Caco-2 (cell line): ENCODE results near the gene TUBB3. TPM values are rescaled to one million over a fixed set of nuclear protein-coding genes. Genes with fewer than 3 reads are reported as not detected.

Experiments used
- BruUV-seq: library from RNA; stranded (reverse); fragments of 400-500 nt; replicated peaks from 2 replicates; lab custom pipeline; 2021; lab: Mats Ljungman, UMichigan
- CTCF ChIA-PET: fragments of 300-600 bp; sonication (Branson Sonifier 250); formaldehyde crosslinking; loops from one replicate; lab custom pipeline; 2022; ENCODE audit warnings: antibody characterized with exemption; lab: Charles Lee
- POLR2A ChIA-PET: fragments of 300-600 bp; sonication (Branson Sonifier 250); formaldehyde crosslinking; loops from one replicate; lab custom pipeline; 2022; ENCODE audit warnings: antibody characterized with exemption; lab: Charles Lee
- DNase-seq, 2 experiments: peaks; one replicate each; pipeline versions ENCODE4 v3.0.0 to v3.0.0-alpha.2; 2020 to 2022
- H3K27me3 ChIP-seq: replicated peaks from 2 replicates; pipeline ENCODE4 v1.6.0; 2011; ENCODE audit warnings: low read length; ENCODE audit not compliant: control insufficient read depth, insufficient read depth
- H3K36me3 ChIP-seq: 2 replicates; pipeline ENCODE4 v1.5.1; 2011; ENCODE audit warnings: low read length; ENCODE audit not compliant: control insufficient read depth, insufficient read depth
- H3K4me1 ChIP-seq: fragments of 250-450 bp; sonication (Bioruptor Pico); 2 replicates; pipeline ENCODE4 v1.5.1; 2020; ENCODE audit warnings: mild to moderate bottlenecking
- H3K4me3 ChIP-seq: 2 replicates; pipeline ENCODE4 v1.5.1; 2011; ENCODE audit warnings: low read depth, mild to moderate bottlenecking, control low read depth, low read length
- H3K9me3 ChIP-seq: fragments of 250-450 bp; sonication (Bioruptor Pico); 2 replicates; pipeline ENCODE4 v1.5.1; 2020; ENCODE audit warnings: mild to moderate bottlenecking, moderate library complexity
- H3K27ac Mint-ChIP-seq: one replicate; pipeline ENCODE4 v1.8.0; 2022; ENCODE audit warnings: mixed read lengths; ENCODE audit not compliant: unreplicated experiment
- H3K27me3 Mint-ChIP-seq: one replicate; pipeline ENCODE4 v1.8.0; 2022; ENCODE audit warnings: mixed read lengths; ENCODE audit not compliant: insufficient read depth, unreplicated experiment
- H3K36me3 Mint-ChIP-seq: one replicate; pipeline ENCODE4 v1.8.0; 2022; ENCODE audit warnings: mild to moderate bottlenecking, mixed read lengths; ENCODE audit not compliant: insufficient read depth, unreplicated experiment
- H3K4me1 Mint-ChIP-seq: one replicate; pipeline ENCODE4 v1.8.0; 2022; ENCODE audit warnings: low read depth, mixed read lengths; ENCODE audit not compliant: unreplicated experiment
- H3K4me3 Mint-ChIP-seq: one replicate; pipeline ENCODE4 v1.8.0; 2022; ENCODE audit warnings: mild to moderate bottlenecking, moderate library complexity, mixed read lengths; ENCODE audit not compliant: unreplicated experiment
- H3K9me3 Mint-ChIP-seq: one replicate; pipeline ENCODE4 v1.8.0; 2022; ENCODE audit warnings: mixed read lengths; ENCODE audit not compliant: unreplicated experiment
- intact Hi-C: fragments of 100-400 bp; cut with micrococcal nuclease; formaldehyde crosslinking; loops from one replicate; pipeline ENCODE4 v1.10.0; 2022; ENCODE audit not compliant: unreplicated experiment
- total RNA-seq: library from RNA; stranded (reverse); gene quantifications from 2 replicates; pipeline ENCODE4 v1.2.3, GENCODE V29; 2022
- TF ChIP-seq, protein P1 (sequence below), 2 experiments: fragments of 200-600 bp in 1 of 2; IDR thresholded peaks; 1 replicate in 1 of 2; 2 replicates in 1 of 2; pipeline versions ENCODE4 v1.5.1 to v1.8.0; 2011 to 2022; ENCODE audit warnings: antibody characterized with exemption in 1 of 2, control low read depth in 1 of 2, inconsistent platforms in 1 of 2, low read depth in 1 of 2, low read length in 1 of 2, mild to moderate bottlenecking in 1 of 2, moderate library complexity in 1 of 2; ENCODE audit not compliant: insufficient read depth in 1 of 2, severe bottlenecking in 1 of 2, unreplicated experiment in 1 of 2

TUBB3 gene
- total RNA-seq, 1 experiment from 2014 or later = 31.3 TPM

DNA sequence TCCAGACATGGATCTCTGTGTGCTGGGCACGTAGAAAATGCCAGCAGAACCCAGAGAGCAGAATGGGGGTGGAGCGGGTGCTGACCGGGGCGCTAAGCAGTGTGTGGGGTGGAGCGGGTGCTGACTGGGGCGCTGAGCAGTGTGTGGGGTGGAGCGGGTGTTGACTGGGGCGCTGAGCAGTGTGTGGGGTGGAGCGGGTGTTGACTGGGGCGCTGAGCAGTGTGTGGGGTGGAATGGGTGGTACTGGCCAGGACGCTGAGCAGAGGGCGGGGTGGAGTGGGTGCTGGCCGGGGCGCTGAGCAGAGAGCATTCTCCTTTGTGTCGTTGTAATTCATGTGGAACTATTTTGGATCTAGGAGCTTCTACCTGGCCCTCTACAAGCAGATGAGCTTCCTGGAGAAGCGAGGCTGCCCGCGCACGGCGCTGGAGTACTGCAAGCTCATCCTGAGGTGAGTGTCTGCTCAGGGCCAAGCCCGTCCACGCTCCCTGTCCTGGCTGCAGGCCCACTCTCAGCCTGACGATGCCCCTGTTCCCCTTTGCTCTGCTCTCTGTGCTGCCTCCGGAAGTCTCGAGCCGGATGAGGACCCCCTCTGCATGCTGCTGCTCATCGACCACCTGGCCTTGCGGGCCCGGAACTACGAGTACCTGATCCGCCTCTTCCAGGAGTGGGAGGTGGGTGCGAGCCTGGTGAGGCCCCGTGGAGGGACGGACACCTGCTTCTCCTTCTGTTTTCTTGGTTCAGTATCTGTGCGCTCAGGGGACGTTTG is 24.8 kb upstream of the TUBB3 start:
- Mint-ChIP-seq H3K27me3 (no peaks in the 10 kb centered on the region), H3K36me3 (peaks cover 73% of the 10 kb centered on the region), H3K4me3 (no peak overlapping the region), H3K9me3 (no peaks in the 10 kb centered on the region), H3K4me1 (no peaks in the 10 kb centered on the region), H3K27ac (no peak overlapping the region)
- TF ChIP-seq, protein P1, sequence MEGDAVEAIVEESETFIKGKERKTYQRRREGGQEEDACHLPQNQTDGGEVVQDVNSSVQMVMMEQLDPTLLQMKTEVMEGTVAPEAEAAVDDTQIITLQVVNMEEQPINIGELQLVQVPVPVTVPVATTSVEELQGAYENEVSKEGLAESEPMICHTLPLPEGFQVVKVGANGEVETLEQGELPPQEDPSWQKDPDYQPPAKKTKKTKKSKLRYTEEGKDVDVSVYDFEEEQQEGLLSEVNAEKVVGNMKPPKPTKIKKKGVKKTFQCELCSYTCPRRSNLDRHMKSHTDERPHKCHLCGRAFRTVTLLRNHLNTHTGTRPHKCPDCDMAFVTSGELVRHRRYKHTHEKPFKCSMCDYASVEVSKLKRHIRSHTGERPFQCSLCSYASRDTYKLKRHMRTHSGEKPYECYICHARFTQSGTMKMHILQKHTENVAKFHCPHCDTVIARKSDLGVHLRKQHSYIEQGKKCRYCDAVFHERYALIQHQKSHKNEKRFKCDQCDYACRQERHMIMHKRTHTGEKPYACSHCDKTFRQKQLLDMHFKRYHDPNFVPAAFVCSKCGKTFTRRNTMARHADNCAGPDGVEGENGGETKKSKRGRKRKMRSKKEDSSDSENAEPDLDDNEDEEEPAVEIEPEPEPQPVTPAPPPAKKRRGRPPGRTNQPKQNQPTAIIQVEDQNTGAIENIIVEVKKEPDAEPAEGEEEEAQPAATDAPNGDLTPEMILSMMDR (IDR thresholded peaks at IDR 0.05; ENCODE audit: insufficient read depth in 1 of 2, low read depth in 1 of 2, low read length in 1 of 2, severe bottlenecking in 1 of 2, unreplicated experiment in 1 of 2) = no peak
- no peaks in the 10 kb centered on the region for H3K9me3 ChIP-seq
- POLR2A ChIA-PET = no interaction called here
- DNase-seq = no peak
- no peak overlapping the region for H3K4me3 ChIP-seq
- no peaks in the 10 kb centered on the region for H3K4me1 ChIP-seq
- peaks cover 12% of the 10 kb centered on the region for H3K36me3 ChIP-seq
- no TSS peak for BruUV-seq
- H3K27me3 ChIP-seq = no peaks in the 10 kb centered on the region
- intact Hi-C loops = no loop called here
- CTCF ChIA-PET = no interaction called here

DNA sequence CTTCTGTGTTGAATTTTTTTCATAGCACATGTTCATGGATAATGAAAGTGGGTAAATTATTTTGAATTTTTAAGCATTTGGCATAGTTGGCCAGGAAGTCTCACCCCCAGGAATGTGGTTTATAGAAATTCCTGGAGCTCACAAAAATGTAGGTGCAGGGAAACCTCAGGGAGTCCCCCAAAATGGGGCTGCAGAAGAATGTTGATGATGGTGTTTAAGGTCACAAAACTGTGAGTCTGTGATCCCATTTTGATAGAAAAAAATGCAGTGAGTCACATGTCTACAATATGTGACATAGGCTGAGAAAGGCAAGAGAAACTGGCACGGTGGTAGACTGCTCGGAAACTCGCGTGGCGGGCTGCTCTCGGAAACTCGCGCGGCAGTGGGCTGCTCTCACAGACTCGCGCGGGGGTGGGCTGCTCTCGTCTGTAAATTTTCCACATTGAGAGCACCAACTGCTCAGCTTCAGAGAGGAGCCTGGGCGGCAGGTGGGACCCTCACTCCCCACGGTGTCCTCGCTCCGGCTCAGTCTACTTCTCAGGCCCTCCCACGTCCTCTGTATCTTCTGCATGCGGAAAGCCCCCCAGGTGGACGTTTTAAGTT is 23.2 kb upstream of the TUBB3 start:
- H3K27me3 Mint-ChIP-seq = no peaks in the 10 kb centered on the region
- Histone ChIP-seq H3K27me3 (no peaks in the 10 kb centered on the region), H3K4me3 (no peak overlapping the region), H3K4me1 (peaks cover 16% of the 10 kb centered on the region), H3K9me3 (no peaks in the 10 kb centered on the region), H3K36me3 (peaks cover 12% of the 10 kb centered on the region)
- H3K4me3 Mint-ChIP-seq = no peak overlapping the region
- no peak for DNase-seq
- H3K27ac Mint-ChIP-seq = no peak overlapping the region
- intact Hi-C loops = no loop called here
- ChIA-PET CTCF (no interaction called here), POLR2A (no interaction called here)
- no TSS peak for BruUV-seq
- peaks cover 80% of the 10 kb centered on the region for H3K36me3 Mint-ChIP-seq
- no peaks in the 10 kb centered on the region for H3K4me1 Mint-ChIP-seq
- TF ChIP-seq, protein P1 (IDR thresholded peaks at IDR 0.05; ENCODE audit: insufficient read depth in 1 of 2, low read depth in 1 of 2, low read length in 1 of 2, severe bottlenecking in 1 of 2, unreplicated experiment in 1 of 2) = no peak
- H3K9me3 Mint-ChIP-seq = no peaks in the 10 kb centered on the region

DNA sequence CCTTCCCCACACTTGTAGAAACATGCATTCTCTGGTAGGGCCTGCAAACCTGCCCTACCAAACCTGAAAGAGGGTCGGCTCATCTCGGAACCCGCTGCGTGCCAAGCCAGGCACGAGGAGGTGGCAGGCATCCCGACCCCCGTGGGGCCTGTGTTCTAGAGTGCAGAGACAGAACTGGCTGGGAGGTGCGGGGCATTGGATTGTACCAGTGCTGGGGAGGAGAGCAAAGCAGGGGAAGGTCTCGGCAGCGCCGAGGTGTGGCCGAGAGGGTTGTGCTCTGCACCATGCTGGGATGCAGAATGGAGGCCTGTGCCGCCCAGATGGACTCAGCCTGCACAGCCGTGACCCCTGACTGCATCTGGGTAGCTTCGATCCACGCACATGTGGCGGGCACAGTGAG is 22.3 kb upstream of the TUBB3 start:
- Mint-ChIP-seq H3K27me3 (no peaks in the 10 kb centered on the region), H3K4me1 (no peaks in the 10 kb centered on the region), H3K36me3 (peaks cover 80% of the 10 kb centered on the region), H3K27ac (no peak overlapping the region), H3K4me3 (no peak overlapping the region), H3K9me3 (no peaks in the 10 kb centered on the region)
- intact Hi-C loops = no loop called here
- Histone ChIP-seq H3K36me3 (peaks cover 12% of the 10 kb centered on the region), H3K9me3 (no peaks in the 10 kb centered on the region), H3K4me1 (peaks cover 21% of the 10 kb centered on the region), H3K4me3 (no peak overlapping the region), H3K27me3 (no peaks in the 10 kb centered on the region)
- ChIA-PET CTCF (no interaction called here), POLR2A (no interaction called here)
- TF ChIP-seq, protein P1 (IDR thresholded peaks at IDR 0.05; ENCODE audit: insufficient read depth in 1 of 2, low read depth in 1 of 2, low read length in 1 of 2, severe bottlenecking in 1 of 2, unreplicated experiment in 1 of 2) = no peak
- BruUV-seq = no TSS peak
- DNase-seq = no peak
